Skeletal muscle tissue (tissue), 4 donors: Measurements from ENCODE around the gene PPP6R2. TPM values are rescaled to one million over a fixed set of nuclear protein-coding genes. Genes with fewer than 3 reads are reported as not detected.

Experiments
- H3K27ac ChIP-seq: one replicate; pipeline ENCODE4 v1.7.0; 2013; ENCODE audit warnings: mild to moderate bottlenecking, low read depth, low read length, inconsistent platforms
- H3K27me3 ChIP-seq, 3 donors: one replicate each; pipeline ENCODE4 v1.7.0; 2013; ENCODE audit warnings: low read length in 3 of 3; ENCODE audit not compliant: control insufficient read depth in 3 of 3, insufficient read depth in 3 of 3
- H3K36me3 ChIP-seq, 3 donors: one replicate each; pipeline ENCODE4 v1.7.0; 2013; ENCODE audit warnings: low read length in 3 of 3; ENCODE audit not compliant: control insufficient read depth in 3 of 3, insufficient read depth in 3 of 3
- H3K4me1 ChIP-seq, 3 donors: one replicate each; pipeline ENCODE4 v1.7.0; 2013; ENCODE audit warnings: low read length in 3 of 3, mild to moderate bottlenecking in 3 of 3; ENCODE audit not compliant: control insufficient read depth in 3 of 3, insufficient read depth in 3 of 3
- H3K4me3 ChIP-seq, 3 donors: one replicate each; pipeline ENCODE4 v1.7.0; 2013; ENCODE audit warnings: low read length in 3 of 3
- H3K9ac ChIP-seq, 3 donors: one replicate each; pipeline ENCODE4 v1.7.0; 2013; ENCODE audit warnings: low read length in 3 of 3, mild to moderate bottlenecking in 3 of 3, moderate library complexity in 2 of 3, low read depth in 1 of 3
- H3K9me3 ChIP-seq, 3 donors: one replicate each; pipeline ENCODE4 v1.7.0; 2013; ENCODE audit warnings: low read length in 3 of 3; ENCODE audit not compliant: control insufficient read depth in 3 of 3
- total RNA-seq: library from RNA; depleted of rRNA; stranded (reverse); fragments of >200 nt; gene quantifications from one replicate; pipeline ENCODE4 v1.2.3, GENCODE V29; 2014
- donor health status: Osteomylitis.

The PPP6R2 gene
- total RNA-seq, 1 donor from 2014 or later, result 28.2 TPM

- H3K36me3 ChIP-seq, result no peaks in the 10 kb centered on the region
Observed at GRCh38 chr22:50312371-50312770, 30.8 kb upstream of the PPP6R2 start.

GRCh38 chr22:50313021-50313420 is 30.1 kb upstream of the PPP6R2 start:
- Histone ChIP-seq H3K4me1 (peaks cover 14 to 20% (median 15%) of the 10 kb centered on the region in 3 donors), H3K9ac (no peak overlapping the region), H3K27ac (no peak overlapping the region), H3K9me3 (no peaks in the 10 kb centered on the region), H3K4me3 (no peak overlapping the region), H3K36me3 (no peaks in the 10 kb centered on the region), H3K27me3 (no peaks in the 10 kb centered on the region)

More at GRCh38 chr22:50312371-50312770, 30.8 kb upstream of the PPP6R2 start:
- no peak overlapping the region for H3K27ac ChIP-seq
- H3K4me1 ChIP-seq, result peaks cover 16 to 22% (median 17%) of the 10 kb centered on the region in 3 donors
- no peaks in the 10 kb centered on the region for H3K27me3 ChIP-seq
- no peak overlapping the region for H3K4me3 ChIP-seq
- no peaks in the 10 kb centered on the region for H3K9me3 ChIP-seq
- no peak overlapping the region for H3K9ac ChIP-seq

GRCh38 chr22:50313600-50313999 is 29.5 kb upstream of the PPP6R2 start:
- H3K9me3 ChIP-seq, result no peaks in the 10 kb centered on the region

DNA sequence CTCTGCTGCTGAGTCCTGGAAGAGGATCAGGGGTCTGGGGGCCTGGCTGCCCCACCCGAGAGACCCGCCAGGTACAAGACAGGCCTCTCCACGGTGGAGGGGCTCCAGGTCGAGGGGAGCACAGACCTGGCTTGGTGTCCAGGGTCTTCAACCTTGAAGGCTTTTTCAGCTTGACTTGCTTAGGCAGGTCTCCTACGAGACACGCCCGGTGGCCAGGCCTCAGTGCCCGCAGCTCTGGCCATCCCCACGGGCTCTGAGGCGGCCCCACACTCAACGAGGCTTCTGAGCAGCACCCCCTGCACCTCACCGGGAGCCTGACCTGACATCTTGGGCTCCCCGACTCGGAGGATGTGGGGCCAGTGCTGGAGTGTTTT is 29.1 kb upstream of the PPP6R2 start:
- H3K27ac ChIP-seq, result no peak overlapping the region
- peaks cover 4 to 11% (median 6%) of the 10 kb centered on the region in 3 donors for H3K4me1 ChIP-seq
- no peak overlapping the region for H3K4me3 ChIP-seq
- no peak overlapping the region for H3K9ac ChIP-seq
- H3K27me3 ChIP-seq, result no peaks in the 10 kb centered on the region
- H3K9me3 ChIP-seq, result no peaks in the 10 kb centered on the region
- H3K36me3 ChIP-seq, result no peaks in the 10 kb centered on the region

More at GRCh38 chr22:50313600-50313999, 29.5 kb upstream of the PPP6R2 start:
- H3K4me3 ChIP-seq, result no peak overlapping the region
- H3K36me3 ChIP-seq, result no peaks in the 10 kb centered on the region
- H3K27ac ChIP-seq, result no peak overlapping the region
- peaks cover 9 to 15% (median 10%) of the 10 kb centered on the region in 3 donors for H3K4me1 ChIP-seq
- H3K9ac ChIP-seq, result no peak overlapping the region
- no peaks in the 10 kb centered on the region for H3K27me3 ChIP-seq

GRCh38 chr22:50314455-50315288 is 28.5 kb upstream of the PPP6R2 start:
- H3K9me3 ChIP-seq, result no peaks in the 10 kb centered on the region
- no peak overlapping the region for H3K27ac ChIP-seq
- H3K36me3 ChIP-seq, result no peaks in the 10 kb centered on the region
- H3K4me1 ChIP-seq, result peaks cover 2 to 9% (median 5%) of the 10 kb centered on the region in 3 donors
- no peaks in the 10 kb centered on the region for H3K27me3 ChIP-seq
- no peak overlapping the region for H3K4me3 ChIP-seq
- no peak overlapping the region for H3K9ac ChIP-seq

GRCh38 chr22:50315289-50316113 is 27.6 kb upstream of the PPP6R2 start:
- H3K4me3 ChIP-seq, result no peak overlapping the region
- no peaks in the 10 kb centered on the region for H3K27me3 ChIP-seq
- H3K9me3 ChIP-seq, result no peaks in the 10 kb centered on the region
- H3K9ac ChIP-seq, result no peak overlapping the region
- H3K27ac ChIP-seq, result no peak overlapping the region
- peaks cover 2 to 9% (median 5%) of the 10 kb centered on the region in 3 donors for H3K4me1 ChIP-seq
- H3K36me3 ChIP-seq, result no peaks in the 10 kb centered on the region

DNA sequence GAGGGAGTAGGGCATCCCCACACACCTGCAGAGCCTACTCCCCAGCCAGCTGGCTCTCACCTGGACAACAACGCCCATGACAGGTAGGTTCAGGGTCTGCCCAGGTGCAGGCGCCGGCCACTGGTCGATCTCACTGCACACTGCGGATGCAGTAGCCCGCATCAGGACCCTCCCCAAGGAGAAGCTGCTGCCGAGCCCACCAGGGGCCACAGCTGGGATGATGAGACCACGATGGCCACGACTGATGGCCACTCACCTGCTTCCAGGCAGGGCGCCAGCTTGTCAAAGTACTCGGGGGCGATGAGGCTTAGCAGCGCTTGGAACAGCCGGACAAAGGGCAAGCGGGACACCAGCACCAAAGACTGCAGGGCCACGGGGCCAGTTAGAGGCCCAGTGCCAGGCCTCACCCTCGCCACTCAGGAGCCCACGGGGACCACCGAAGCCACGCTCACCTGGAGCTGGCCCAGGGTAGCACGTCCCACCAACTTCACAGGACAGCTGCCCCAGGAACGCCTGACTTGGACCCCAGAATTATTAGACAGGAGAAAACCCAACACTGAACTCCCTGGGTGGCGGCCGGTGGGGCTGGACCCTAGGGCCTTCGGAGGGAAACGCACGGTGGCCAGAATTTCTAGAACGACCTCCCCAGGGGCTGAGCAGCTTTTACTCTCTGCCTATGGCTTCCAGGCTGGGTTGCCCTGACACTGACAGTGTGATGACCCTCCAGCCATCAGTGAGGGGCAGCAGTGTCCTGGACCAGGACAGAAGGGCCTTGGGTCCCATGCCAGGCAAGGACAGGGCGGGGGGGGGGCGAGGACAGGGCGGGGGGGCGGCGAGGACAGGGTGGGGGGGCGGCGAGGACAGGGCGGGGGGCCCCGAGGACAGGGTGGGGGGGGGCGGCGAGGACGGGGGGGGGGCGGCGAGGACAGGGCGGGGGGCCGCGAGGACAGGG is 26.7 kb upstream of the PPP6R2 start:
- Histone ChIP-seq H3K4me3 (no peak overlapping the region), H3K27ac (no peak overlapping the region), H3K36me3 (no peaks in the 10 kb centered on the region), H3K9me3 (no peaks in the 10 kb centered on the region), H3K4me1 (peaks cover 2 to 9% (median 5%) of the 10 kb centered on the region in 3 donors), H3K9ac (no peak overlapping the region), H3K27me3 (no peaks in the 10 kb centered on the region)

GRCh38 chr22:50317178-50317577 is 25.9 kb upstream of the PPP6R2 start:
- Histone ChIP-seq H3K9ac (no peak overlapping the region), H3K9me3 (no peaks in the 10 kb centered on the region), H3K27ac (no peak overlapping the region), H3K4me1 (peaks cover 2 to 9% (median 5%) of the 10 kb centered on the region in 3 donors), H3K4me3 (no peak overlapping the region), H3K36me3 (no peaks in the 10 kb centered on the region), H3K27me3 (no peaks in the 10 kb centered on the region)

- H3K4me3 ChIP-seq, result no peak overlapping the region
- H3K36me3 ChIP-seq, result no peaks in the 10 kb centered on the region
- peaks cover 2 to 9% (median 5%) of the 10 kb centered on the region in 3 donors for H3K4me1 ChIP-seq
- H3K9me3 ChIP-seq, result no peaks in the 10 kb centered on the region
- H3K27ac ChIP-seq, result no peak overlapping the region
- H3K27me3 ChIP-seq, result no peaks in the 10 kb centered on the region
- H3K9ac ChIP-seq, result no peak overlapping the region
Observed at GRCh38 chr22:50317674-50318073, 25.5 kb upstream of the PPP6R2 start.
